HG03575 (cell line): ENCODE measurements around the gene CT45A9.
"Not testable (repeated sequence)": the region's sequence is repeated elsewhere in the genome, so short reads cannot be mapped to it uniquely, and the experiment has no call there.

Experiments
- ATAC-seq: cut with Tn5 transposase; IDR thresholded peaks from one replicate; pipeline ENCODE4 v1.9.1; 2021; ENCODE audit not compliant: unreplicated experiment, insufficient number of reproducible peaks, low FRiP score; ENCODE audit errors: extremely low read depth

CT45A9 gene

GRCh38 chrX:135871712-135872111, at the start of gene CT45A9:
Gene CT45A9, minus strand, starts transcription at chrX:135871812. Its CDS starts 3,751 bp downstream, at chrX:135868061.
- ATAC-seq: not testable (repeated sequence)

GRCh38 chrX:135920516-135920915, 48.9 kb upstream of the CT45A9 start:
- not testable (repeated sequence) for ATAC-seq

- no peak for ATAC-seq
Measured at GRCh38 chrX:135914404-135914803, 42.8 kb upstream of the CT45A9 start.

DNA sequence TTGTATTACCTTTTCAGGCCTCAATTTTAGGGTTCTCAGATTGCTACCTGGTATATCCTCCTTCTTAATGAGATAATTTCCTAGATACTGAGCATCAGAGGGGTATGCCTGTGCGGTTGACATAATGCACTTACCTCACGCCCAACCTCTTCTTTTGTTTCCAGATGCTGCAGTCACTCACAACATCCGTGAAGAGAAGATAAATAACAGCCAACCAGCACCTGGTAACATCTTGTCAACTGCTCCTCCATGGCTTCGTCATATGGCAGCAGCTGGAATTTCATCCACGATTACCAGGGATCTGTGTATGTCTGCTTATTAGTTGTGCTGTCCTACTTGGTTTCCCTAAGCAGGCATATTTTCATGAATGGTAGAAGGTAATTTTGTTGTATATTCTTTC, 38.6 kb upstream of the CT45A9 start:
- ATAC-seq: no peak

GRCh38 chrX:135893294-135893817, 21.7 kb upstream of the CT45A9 start, which contains the start of the genes CT45A10 and SAGE1:
Gene CT45A10, minus strand, starts transcription at chrX:135893444. Its CDS starts 8,100 bp downstream, at chrX:135885344.
Gene SAGE1, plus strand, starts transcription at chrX:135893716. Its CDS starts 2,527 bp downstream, at chrX:135896243.
- no peak for ATAC-seq

- no peak for ATAC-seq
Measured at GRCh38 chrX:135892781-135893180, 21.2 kb upstream of the CT45A9 start.

GRCh38 chrX:135890087-135890585, 18.5 kb upstream of the CT45A9 start:
- ATAC-seq: no peak

- ATAC-seq: not testable (repeated sequence)
Measured at GRCh38 chrX:135888976-135889375, 17.4 kb upstream of the CT45A9 start.

- not testable (repeated sequence) for ATAC-seq
Measured at GRCh38 chrX:135888230-135888629, 16.6 kb upstream of the CT45A9 start.

DNA sequence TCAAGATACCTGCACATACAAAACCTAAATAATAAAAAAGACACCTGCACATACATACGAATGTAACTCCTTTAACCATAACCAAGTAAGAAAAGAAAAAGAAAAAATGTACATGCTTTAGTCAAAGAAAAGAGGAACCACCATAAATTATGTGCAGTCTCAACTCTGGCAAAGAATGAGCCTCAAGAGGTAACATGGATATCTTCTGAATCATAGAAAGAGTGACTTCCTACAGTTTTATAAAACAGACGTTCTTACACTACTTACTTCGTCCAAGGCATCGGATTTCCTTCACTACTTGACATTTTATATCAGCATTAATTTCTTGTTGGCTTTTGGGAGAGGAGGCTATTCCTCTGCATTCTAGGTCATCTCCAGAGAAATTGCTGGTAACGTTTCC, 11.1 kb upstream of the CT45A9 start:
- not testable (repeated sequence) for ATAC-seq

DNA sequence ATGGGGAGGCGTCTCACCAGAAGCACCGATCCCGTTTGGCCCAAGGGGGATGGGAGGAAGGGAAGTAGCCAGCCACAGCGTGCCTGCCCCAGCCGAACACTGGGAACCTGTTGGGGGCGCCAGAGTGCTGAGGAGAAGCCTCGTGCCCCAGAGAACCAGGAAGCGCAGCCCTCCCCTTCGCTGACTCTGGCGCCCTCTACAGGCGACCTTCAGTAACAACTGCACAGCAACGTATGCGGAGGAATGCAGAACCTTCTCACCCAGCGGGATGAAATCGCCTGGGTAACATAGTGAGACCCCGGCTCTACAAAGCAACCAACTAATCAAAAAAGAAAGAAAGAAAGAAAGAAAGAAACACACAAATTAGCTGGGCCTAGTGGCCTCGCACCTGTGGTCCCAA, 17.2 kb downstream of the CT45A9 start, which contains the start of gene CT45A8:
TSS of gene CT45A8 (minus strand) at position 101 of the 400 bp plus-strand sequence. CDS start 3,755 bp downstream, outside the sequence.
- ATAC-seq: not testable (repeated sequence)

- ATAC-seq: not testable (repeated sequence)
Measured at GRCh38 chrX:135837180-135837579, 34.4 kb downstream of the CT45A9 start, which contains the start of gene CT45A7. Gene CT45A7, minus strand, starts transcription at chrX:135837280. Its CDS starts 3,747 bp downstream, at chrX:135833533.

DNA sequence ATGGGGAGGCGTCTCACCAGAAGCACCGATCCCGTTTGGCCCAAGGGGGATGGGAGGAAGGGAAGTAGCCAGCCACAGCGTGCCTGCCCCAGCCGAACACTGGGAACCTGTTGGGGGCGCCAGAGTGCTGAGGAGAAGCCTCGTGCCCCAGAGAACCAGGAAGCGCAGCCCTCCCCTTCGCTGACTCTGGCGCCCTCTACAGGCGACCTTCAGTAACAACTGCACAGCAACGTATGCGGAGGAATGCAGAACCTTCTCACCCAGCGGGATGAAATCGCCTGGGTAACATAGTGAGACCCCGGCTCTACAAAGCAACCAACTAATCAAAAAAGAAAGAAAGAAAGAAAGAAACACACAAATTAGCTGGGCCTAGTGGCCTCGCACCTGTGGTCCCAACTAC, 51.7 kb downstream of the CT45A9 start, which contains the start of gene CT45A2:
TSS of gene CT45A2 (minus strand) at position 101 of the 400 bp plus-strand sequence. CDS start 3,747 bp downstream, outside the sequence.
- ATAC-seq: not testable (repeated sequence)
